Measurements from ENCODE around the gene GLIS1.

DNA sequence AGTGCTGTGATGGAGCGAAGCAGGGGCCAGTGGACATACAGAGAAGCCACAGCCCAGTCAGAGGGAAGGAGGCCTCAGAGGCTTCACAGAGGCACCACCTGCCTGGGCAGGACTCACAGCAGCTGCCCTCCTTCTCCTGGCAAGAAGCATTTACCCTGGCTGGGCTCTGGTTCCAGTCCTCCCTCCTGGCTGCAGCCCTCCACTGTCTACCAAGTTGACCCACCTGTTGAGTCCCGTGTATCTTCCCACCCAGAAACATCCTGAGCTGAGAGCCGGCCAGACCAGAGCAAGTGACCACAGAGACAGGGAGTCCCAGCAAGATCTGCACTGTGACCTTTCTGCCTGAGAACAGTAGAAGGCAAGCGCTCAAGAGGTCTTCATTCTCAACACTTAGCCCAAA lies 49.7 kb downstream of the GLIS1 start:
- TF ChIP-seq, protein P1, sequence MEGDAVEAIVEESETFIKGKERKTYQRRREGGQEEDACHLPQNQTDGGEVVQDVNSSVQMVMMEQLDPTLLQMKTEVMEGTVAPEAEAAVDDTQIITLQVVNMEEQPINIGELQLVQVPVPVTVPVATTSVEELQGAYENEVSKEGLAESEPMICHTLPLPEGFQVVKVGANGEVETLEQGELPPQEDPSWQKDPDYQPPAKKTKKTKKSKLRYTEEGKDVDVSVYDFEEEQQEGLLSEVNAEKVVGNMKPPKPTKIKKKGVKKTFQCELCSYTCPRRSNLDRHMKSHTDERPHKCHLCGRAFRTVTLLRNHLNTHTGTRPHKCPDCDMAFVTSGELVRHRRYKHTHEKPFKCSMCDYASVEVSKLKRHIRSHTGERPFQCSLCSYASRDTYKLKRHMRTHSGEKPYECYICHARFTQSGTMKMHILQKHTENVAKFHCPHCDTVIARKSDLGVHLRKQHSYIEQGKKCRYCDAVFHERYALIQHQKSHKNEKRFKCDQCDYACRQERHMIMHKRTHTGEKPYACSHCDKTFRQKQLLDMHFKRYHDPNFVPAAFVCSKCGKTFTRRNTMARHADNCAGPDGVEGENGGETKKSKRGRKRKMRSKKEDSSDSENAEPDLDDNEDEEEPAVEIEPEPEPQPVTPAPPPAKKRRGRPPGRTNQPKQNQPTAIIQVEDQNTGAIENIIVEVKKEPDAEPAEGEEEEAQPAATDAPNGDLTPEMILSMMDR (conservative IDR thresholded peaks at IDR 0.05; ENCODE audit: low read depth, low read length), result no peak
- TF ChIP-seq EZH2 (IDR thresholded peaks at IDR 0.05; ENCODE audit: borderline replicate concordance, low read depth, low read length, poor library complexity, severe bottlenecking), result no peak

All from A673 (cell line).